NB4 (cell line): ENCODE measurements around the gene FASLG.

Source experiments
- DNase-seq: peaks from one replicate; pipeline ENCODE4 v3.0.0; 2010; ENCODE audit warnings: low read depth
- H3K4me3 ChIP-seq: one replicate; pipeline ENCODE4 v1.5.1; 2011; ENCODE audit warnings: mild to moderate bottlenecking, low read depth, low read length, moderate library complexity
- CTCF ChIP-seq: IDR thresholded peaks from one replicate; pipeline ENCODE4 v1.5.1; 2012; ENCODE audit warnings: low read depth, low read length
- MAX ChIP-seq: IDR thresholded peaks from 2 replicates; pipeline ENCODE4 v1.6.1; 2011; ENCODE audit warnings: low read depth, low read length
- MYC ChIP-seq: IDR thresholded peaks from 2 replicates; pipeline ENCODE4 v1.6.1; 2011; ENCODE audit warnings: low read depth, low read length
- POLR2A ChIP-seq: IDR thresholded peaks from 2 replicates; pipeline ENCODE4 v1.6.1; 2011; ENCODE audit warnings: mild to moderate bottlenecking; ENCODE audit not compliant: insufficient read length; ENCODE audit errors: extremely low read depth

FASLG gene

DNA sequence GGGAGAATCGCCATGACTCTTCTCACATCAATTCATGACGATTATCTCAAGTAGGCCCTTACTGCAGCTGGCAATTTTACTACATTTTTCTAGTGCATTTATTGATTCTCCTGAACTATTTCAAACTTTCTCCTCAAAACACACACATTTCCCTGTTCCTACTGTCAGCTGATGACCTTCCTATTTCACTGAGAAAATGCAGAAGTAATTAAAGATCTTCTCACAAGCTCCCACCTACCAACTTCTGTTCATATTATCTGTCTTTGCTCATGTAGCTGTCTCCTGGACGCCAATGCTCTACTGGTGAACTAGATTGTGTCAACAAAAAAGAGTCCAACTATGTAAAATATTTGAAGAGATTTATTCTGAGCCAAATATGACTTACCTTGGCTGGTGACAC, 36.4 kb upstream of the FASLG start:
- H3K4me3 ChIP-seq: no peak overlapping the region
- no peak for DNase-seq
- TF ChIP-seq POLR2A (no peak), CTCF (no peak), MAX (no peak), MYC (no peak)

DNA sequence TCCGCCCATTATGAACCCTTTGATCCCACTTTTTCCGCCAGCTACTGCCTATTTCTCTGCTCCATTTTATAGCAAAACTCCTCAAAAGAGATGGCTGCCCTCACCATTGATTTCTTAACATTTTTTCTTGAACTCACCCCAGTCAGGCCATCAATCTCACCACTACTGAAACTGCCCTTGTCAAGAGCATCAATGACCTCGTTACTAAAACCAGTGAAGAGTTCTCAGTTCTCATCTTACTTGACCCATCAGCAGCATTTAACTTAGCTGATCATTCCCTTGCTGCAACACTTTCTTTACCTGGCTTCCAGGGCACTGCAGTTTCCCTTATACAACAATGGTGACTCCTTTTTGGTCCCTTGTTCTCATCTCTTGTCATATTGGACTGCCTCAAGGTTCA, 35.2 kb upstream of the FASLG start:
- H3K4me3 ChIP-seq: no peak overlapping the region
- TF ChIP-seq POLR2A: no peak
- TF ChIP-seq CTCF: no peak
- TF ChIP-seq MAX: no peak
- TF ChIP-seq MYC: no peak
- no peak for DNase-seq

- DNase-seq: no peak
- TF ChIP-seq CTCF (no peak), MAX (no peak), POLR2A (no peak), MYC (no peak)
- H3K4me3 ChIP-seq: no peak overlapping the region
Observed at GRCh38 chr1:172626845-172627244, 32.1 kb upstream of the FASLG start.

GRCh38 chr1:172627702-172628101, 31.2 kb upstream of the FASLG start:
- no peak overlapping the region for H3K4me3 ChIP-seq
- no peak for TF ChIP-seq CTCF
- TF ChIP-seq MYC: no peak
- TF ChIP-seq MAX: no peak
- no peak for TF ChIP-seq POLR2A
- no peak for DNase-seq

GRCh38 chr1:172628401-172628800, 30.5 kb upstream of the FASLG start:
- TF ChIP-seq CTCF (no peak), POLR2A (no peak)
- no peak for DNase-seq
- no peak overlapping the region for H3K4me3 ChIP-seq

- DNase-seq: no peak
- no peak overlapping the region for H3K4me3 ChIP-seq
- no peak for TF ChIP-seq MAX
- no peak for TF ChIP-seq CTCF
- no peak for TF ChIP-seq MYC
Observed at GRCh38 chr1:172629170-172629569, 29.7 kb upstream of the FASLG start.
